HG03108 (cell line): ENCODE measurements around the gene SOD3.

Source experiments
- ATAC-seq: cut with Tn5 transposase; IDR thresholded peaks from one replicate; pipeline ENCODE4 v1.9.1; 2021; ENCODE audit warnings: moderate library complexity; ENCODE audit not compliant: unreplicated experiment

The SOD3 gene

DNA sequence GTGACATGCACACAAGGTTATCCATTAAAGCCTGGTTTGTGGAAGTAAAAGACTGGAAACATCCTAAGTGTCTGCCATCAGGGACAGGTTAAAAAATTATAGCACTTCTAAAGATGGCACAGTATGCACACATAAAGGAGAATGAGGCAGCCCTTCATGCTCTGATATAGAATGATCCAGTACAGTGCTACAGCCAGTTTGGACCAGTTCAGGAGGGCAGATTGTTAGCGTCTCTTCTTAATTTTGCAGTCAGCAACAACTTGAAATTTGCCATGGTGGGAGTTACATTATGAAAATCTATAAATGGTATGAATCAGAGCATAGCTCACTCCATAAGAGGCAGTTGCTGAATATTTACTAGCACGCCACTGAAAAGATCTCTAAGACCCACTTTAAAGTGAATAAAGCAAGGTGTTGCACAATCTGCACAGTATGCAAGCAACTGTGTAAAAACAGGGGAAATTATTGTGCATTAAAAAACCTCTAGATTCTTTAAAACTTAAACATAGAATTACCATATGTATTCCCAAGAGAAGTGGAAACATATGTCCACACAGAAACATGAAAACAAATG lies 20.3 kb upstream of the SOD3 start:
- ATAC-seq, result no peak

GRCh38 chr4:24775750-24776149 lies 19.6 kb upstream of the SOD3 start:
- no peak for ATAC-seq

DNA sequence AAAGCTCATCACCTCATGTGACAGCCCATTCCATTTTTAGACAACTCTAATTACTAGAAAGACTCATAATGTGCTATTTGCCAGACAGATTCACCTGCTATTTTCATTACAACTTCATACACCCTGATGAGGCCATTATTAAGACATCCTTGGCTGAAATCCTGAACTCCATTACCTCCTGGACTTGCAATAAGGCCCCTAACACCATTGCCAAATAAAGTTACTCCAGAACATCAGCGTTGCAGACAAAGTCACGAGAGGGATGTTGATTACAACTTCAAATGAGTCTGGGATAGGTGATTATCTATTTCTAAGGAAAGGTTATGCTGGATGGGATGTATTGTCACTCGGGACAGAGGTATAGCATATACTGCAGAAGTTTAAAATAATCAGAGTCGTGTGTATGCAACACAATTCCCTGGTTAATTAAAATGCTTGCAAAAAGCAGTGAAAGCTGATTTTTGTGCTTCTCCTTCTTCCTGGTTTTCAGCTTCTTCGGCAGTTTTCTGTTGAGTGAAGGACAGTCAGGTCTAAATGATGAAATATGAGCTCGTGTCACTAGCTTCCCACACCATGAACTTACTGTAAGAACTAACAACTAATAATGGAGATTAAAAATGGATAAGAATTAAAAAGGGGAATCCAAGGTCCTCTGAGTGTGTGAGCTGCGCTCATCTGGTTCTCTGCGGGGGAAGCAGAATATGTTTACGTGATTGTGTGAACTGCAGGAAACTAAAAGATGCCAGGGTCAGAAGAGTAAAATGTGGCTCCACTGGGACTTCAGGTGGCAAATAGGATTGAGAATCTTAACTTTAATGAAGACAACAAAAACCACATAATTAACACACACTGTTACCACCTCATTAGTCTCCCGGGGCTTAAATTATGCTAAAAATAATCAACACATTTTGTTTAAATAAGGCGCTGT lies 17.6 kb upstream of the SOD3 start:
- no peak for ATAC-seq

- no peak for ATAC-seq
Observed at GRCh38 chr4:24778464-24779225, 16.7 kb upstream of the SOD3 start.

DNA sequence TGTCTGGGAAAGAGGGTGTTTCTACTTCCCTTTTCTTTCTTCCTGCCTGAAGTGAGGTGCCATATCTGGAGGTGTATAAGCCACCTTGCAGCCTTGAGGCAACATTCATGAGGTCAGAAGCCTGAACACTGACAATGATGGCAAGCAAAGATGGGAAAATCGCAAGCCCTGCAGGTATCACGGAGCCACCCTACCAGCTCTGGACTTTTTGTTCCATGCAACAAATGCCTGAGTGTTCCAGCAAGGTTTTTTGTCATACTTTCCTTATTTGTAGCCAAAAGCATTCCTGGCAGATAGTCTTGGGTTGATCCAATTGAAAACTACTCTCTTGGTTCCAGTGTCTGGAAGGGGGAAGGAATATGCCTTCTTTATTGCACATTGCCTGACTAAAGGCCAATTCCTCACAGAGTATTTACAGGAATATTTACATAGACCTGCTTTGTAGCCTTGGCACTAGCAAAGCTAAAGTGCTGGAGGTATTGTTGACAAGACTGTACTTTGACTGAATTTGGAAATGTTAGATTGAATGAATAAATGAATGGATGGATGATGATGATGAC lies 14.4 kb upstream of the SOD3 start:
- no peak for ATAC-seq

DNA sequence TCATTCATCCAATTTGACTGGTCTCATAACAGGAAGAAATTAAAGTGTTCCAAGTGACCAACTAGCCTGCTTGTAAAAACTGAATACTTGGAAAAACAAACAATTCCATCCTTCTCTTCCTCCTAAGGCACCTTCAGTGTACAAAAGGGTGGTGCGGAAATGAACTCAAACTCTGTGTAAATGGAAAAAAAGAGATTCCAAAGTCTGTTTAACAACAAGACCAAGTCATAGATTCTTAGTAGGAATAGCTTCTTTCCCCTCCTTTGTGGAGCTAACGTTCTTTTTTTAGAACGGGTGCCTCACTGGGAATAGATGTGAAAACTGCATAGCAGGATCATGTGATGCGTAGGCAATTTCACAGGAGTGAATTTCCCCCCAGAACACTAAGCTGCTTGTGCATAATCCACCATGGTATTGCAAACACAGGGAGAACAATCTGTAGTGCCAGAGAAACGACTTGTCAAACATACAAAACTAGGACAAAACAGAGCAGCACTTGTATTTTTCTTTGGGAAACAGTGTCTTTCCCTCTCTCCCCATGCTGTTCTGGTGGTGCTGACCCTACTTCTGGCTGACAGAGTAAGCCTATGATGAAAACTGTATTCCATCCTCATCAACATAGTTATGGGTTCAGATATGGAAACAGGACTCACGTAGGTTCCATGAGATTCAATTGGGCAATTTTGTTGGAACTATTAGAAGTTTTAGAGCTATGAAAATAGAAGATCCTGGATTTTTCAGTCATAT lies 13.2 kb upstream of the SOD3 start:
- ATAC-seq, result no peak

DNA sequence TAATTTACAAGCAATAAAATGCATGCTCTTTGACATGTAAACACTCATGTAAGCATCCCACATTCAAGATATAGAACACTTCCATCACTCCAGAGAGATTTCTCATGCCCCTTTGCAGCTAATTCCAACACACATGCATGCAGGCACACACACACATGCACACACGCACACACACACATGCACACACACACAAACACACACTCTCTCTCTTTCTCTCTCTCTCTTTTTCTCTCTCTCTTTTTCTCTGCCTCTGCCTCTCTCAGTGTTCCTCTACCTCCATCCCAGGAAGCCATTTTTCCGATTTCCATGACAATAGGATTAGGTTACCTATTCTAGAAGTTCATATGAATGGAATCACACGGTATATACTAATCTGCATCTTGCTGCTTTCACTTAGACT lies 11.9 kb upstream of the SOD3 start:
- ATAC-seq, result no peak

DNA sequence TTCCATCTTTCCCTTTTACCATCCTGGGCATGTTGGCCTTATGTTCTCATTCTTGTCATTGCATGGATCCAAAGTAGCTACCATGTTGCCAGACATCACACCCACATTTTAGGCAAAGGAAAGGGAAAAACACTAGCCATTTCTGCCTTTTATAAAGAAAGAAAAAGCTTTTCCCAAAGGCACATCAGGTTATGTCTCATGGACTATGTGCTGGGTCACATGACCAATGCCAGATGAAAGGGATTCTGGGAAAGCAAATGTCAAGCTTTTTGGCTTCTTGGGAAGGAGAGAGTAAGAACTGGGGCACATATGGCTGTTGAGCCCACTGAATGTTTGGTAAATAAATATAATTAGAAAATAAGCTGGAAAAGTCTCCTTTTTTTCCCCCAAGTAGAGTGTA lies 4.3 kb upstream of the SOD3 start:
- ATAC-seq, result no peak

- ATAC-seq, result no peak
Observed at GRCh38 chr4:24792552-24792951, 2.8 kb upstream of the SOD3 start.

GRCh38 chr4:24793219-24794005 lies 2.0 kb upstream of the SOD3 start:
- no peak for ATAC-seq

DNA sequence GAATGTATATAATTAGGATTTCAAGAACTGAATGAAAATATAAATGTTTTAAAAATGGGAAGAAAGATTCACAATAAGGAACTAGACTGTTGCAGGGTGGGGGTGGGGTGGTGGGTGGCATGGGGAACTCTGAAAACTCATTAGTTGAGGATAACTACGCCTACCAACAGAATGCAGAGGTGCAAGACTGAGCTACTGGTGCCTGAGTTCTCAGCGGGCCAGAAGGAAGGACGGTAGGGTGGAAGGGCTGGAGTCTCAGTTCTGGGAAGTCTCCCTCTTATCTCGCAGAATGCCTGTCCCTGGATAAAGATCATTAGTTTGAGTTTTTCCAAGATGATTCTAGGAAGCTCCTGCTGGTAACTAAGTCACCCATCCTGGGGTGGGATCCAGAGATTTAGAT lies 1.3 kb upstream of the SOD3 start:
- ATAC-seq, result no peak

DNA sequence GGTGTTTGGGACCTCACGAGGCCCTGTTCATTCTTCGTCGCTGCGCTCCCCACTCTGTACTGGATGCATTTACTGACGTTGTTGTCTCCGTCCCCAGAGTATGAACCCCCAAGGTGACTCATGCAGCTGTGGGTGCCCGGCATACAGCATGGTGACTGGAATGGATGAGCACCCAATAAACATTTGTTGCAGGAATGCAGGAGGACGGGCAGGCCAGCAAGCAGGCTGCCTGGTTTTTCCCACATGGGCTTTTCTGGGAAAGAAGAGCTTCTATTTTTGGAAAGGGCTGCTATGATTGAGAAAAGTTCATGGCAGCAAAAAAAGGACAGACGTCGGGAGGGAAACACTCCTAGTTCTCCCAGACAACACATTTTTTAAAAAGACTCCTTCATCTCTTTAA lies 893 bp upstream of the SOD3 start:
- ATAC-seq, result no peak

GRCh38 chr4:24795666-24796381 lies 451 bp downstream of the SOD3 start:
- no peak for ATAC-seq

DNA sequence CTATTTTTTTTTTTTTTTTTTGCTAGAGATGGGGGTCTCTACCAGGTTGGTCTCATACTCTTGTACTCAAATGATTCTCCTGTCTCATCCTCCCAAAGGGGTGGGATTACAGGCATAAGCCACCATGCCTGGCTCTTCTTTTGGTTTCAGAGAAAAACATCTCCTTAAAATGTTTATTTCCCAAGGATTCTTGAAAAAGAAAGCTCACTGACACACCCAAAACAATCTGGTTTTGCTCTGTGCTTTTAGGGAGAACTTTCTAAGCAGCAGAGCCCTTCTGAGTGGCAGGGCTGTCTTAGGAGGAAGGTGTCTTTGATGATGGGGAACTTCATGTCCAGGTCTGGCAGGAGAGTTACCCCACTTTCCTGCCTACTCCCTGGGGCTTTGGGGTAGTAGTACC lies 1.2 kb downstream of the SOD3 start:
- ATAC-seq, result no peak

- ATAC-seq, result no peak
Observed at GRCh38 chr4:24798036-24798610, 2.8 kb downstream of the SOD3 start.

- ATAC-seq, result no peak
Observed at GRCh38 chr4:24799196-24799543, 3.8 kb downstream of the SOD3 start.

GRCh38 chr4:24799544-24800324 lies 4.4 kb downstream of the SOD3 start:
- ATAC-seq, result no peak

- no peak for ATAC-seq
Observed at GRCh38 chr4:24800325-24800895, 5.0 kb downstream of the SOD3 start.
